ENCODE results near the gene PPP3CA.

PPP3CA gene

GRCh38 chr4:101347267-101347556 is at the start of gene PPP3CA:
Gene PPP3CA, minus strand, starts transcription at chr4:101347526.
- Histone ChIP-seq H3K27ac (ENCODE audit: low read length) (no peak within 1 kb of the TSS), H3K9me3 (ENCODE audit: control insufficient read depth, low read depth, low read length) (no peaks in the 10 kb centered on the region), H3K27me3 (ENCODE audit: control insufficient read depth, insufficient read depth, low read length) (peaks cover 22% of the 10 kb centered on the region), H3K4me3 (ENCODE audit: low read length) (peak within 1 kb of the TSS; percentile 92), H3K36me3 (ENCODE audit: control insufficient read depth, low read depth, low read length) (no peaks in the 10 kb centered on the region), H3K4me1 (ENCODE audit: control insufficient read depth, low read depth, low read length) (peaks cover 18% of the 10 kb centered on the region), H3K9ac (ENCODE audit: low read length) (peak within 1 kb of the TSS; percentile 59)

GRCh38 chr4:101393256-101393655 is 45.9 kb upstream of the PPP3CA start:
- Histone ChIP-seq H3K27me3 (ENCODE audit: control insufficient read depth, insufficient read depth, low read length) (no peaks in the 10 kb centered on the region), H3K4me3 (ENCODE audit: low read length) (no peak overlapping the region), H3K36me3 (ENCODE audit: control insufficient read depth, low read depth, low read length) (no peaks in the 10 kb centered on the region), H3K9me3 (ENCODE audit: control insufficient read depth, low read depth, low read length) (no peaks in the 10 kb centered on the region), H3K9ac (ENCODE audit: low read length) (no peak overlapping the region), H3K4me1 (ENCODE audit: control insufficient read depth, low read depth, low read length) (no peaks in the 10 kb centered on the region), H3K27ac (ENCODE audit: low read length) (no peak overlapping the region)

- H3K27ac ChIP-seq (ENCODE audit: low read length) = no peak overlapping the region
- H3K9me3 ChIP-seq (ENCODE audit: control insufficient read depth, low read depth, low read length) = no peaks in the 10 kb centered on the region
- no peaks in the 10 kb centered on the region for H3K36me3 ChIP-seq (ENCODE audit: control insufficient read depth, low read depth, low read length)
- H3K4me3 ChIP-seq (ENCODE audit: low read length) = no peak overlapping the region
- H3K27me3 ChIP-seq (ENCODE audit: control insufficient read depth, insufficient read depth, low read length) = no peaks in the 10 kb centered on the region
- H3K4me1 ChIP-seq (ENCODE audit: control insufficient read depth, low read depth, low read length) = peaks cover 8% of the 10 kb centered on the region
- no peak overlapping the region for H3K9ac ChIP-seq (ENCODE audit: low read length)
Measured at GRCh38 chr4:101370663-101371210, 23.4 kb upstream of the PPP3CA start.

GRCh38 chr4:101367201-101367600 is 19.9 kb upstream of the PPP3CA start:
- no peak overlapping the region for H3K4me3 ChIP-seq (ENCODE audit: low read length)
- H3K27ac ChIP-seq (ENCODE audit: low read length) = no peak overlapping the region

DNA sequence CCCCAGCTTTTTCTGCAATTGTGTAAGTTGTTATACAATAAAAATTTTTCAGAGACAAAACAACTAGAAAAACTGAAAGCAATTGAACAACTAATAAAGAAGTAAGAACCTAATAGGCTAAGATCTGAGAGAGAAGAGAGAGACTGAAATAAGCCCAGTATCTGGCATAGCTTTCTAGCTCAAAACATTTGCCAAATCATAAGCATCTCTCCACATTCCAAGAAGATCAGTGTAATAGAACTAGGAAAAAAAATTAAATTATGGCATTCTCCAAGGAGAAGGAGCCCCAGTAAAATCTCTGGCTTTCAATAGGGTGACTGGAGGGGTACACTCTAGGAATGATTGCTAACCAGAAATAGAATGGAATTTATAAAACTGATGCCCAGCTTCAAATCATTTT is 19.0 kb upstream of the PPP3CA start:
- Histone ChIP-seq H3K27me3 (ENCODE audit: control insufficient read depth, insufficient read depth, low read length) (no peaks in the 10 kb centered on the region), H3K4me1 (ENCODE audit: control insufficient read depth, low read depth, low read length) (peaks cover 8% of the 10 kb centered on the region), H3K36me3 (ENCODE audit: control insufficient read depth, low read depth, low read length) (no peaks in the 10 kb centered on the region), H3K27ac (ENCODE audit: low read length) (no peak overlapping the region), H3K4me3 (ENCODE audit: low read length) (no peak overlapping the region), H3K9me3 (ENCODE audit: control insufficient read depth, low read depth, low read length) (no peaks in the 10 kb centered on the region), H3K9ac (ENCODE audit: low read length) (no peak overlapping the region)

More at GRCh38 chr4:101367201-101367600, 19.9 kb upstream of the PPP3CA start:
- no peak overlapping the region for H3K9ac ChIP-seq (ENCODE audit: low read length)
- H3K9me3 ChIP-seq (ENCODE audit: control insufficient read depth, low read depth, low read length) = no peaks in the 10 kb centered on the region
- no peaks in the 10 kb centered on the region for H3K36me3 ChIP-seq (ENCODE audit: control insufficient read depth, low read depth, low read length)
- H3K4me1 ChIP-seq (ENCODE audit: control insufficient read depth, low read depth, low read length) = peaks cover 8% of the 10 kb centered on the region
- no peaks in the 10 kb centered on the region for H3K27me3 ChIP-seq (ENCODE audit: control insufficient read depth, insufficient read depth, low read length)

DNA sequence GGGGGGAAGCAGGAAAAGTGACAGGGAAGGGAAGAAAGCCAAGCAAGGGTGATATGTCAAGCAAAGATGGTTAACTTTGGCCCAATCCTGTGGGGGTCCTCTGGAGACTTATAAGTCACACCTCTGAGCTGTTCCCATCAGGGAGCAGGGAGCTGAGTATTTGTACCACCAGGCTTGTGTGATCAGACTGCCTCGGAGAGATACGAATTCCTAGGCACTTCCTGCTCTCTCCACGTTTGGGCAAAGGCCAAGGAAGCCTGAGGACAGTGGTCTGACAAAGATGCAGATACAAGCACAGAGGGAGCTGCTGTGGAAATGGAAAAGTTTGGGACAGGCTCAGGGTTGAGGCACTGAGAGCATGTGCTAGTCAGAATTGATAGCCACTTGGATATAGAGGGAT is 10.4 kb upstream of the PPP3CA start:
- Histone ChIP-seq H3K36me3 (ENCODE audit: control insufficient read depth, low read depth, low read length) (no peaks in the 10 kb centered on the region), H3K4me1 (ENCODE audit: control insufficient read depth, low read depth, low read length) (no peaks in the 10 kb centered on the region), H3K4me3 (ENCODE audit: low read length) (no peak overlapping the region), H3K9me3 (ENCODE audit: control insufficient read depth, low read depth, low read length) (no peaks in the 10 kb centered on the region), H3K9ac (ENCODE audit: low read length) (no peak overlapping the region), H3K27me3 (ENCODE audit: control insufficient read depth, insufficient read depth, low read length) (no peaks in the 10 kb centered on the region), H3K27ac (ENCODE audit: low read length) (no peak overlapping the region)

DNA sequence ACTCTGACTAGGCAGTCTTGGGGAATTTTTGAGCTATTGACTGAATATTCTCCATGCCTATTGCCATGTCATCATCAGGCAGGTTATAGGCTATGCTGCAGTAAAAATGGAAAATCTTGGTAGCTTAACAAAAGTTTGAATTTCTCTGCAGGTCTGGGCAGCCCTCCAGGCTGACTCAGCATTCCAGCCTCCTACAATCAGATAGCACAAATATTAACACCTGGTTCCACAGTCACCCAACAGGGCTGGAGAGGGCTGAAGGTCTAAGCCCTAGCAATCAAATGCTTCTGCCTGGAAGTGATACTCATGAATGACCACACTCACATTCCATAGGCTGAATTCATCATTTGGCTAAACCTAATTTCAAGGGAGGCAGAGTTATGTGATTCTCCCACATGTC is 9.6 kb upstream of the PPP3CA start:
- Histone ChIP-seq H3K27ac (ENCODE audit: low read length) (no peak overlapping the region), H3K36me3 (ENCODE audit: control insufficient read depth, low read depth, low read length) (no peaks in the 10 kb centered on the region), H3K27me3 (ENCODE audit: control insufficient read depth, insufficient read depth, low read length) (no peaks in the 10 kb centered on the region), H3K9ac (ENCODE audit: low read length) (no peak overlapping the region), H3K4me1 (ENCODE audit: control insufficient read depth, low read depth, low read length) (no peaks in the 10 kb centered on the region), H3K4me3 (ENCODE audit: low read length) (no peak overlapping the region), H3K9me3 (ENCODE audit: control insufficient read depth, low read depth, low read length) (no peaks in the 10 kb centered on the region)

GRCh38 chr4:101355767-101356702 is 8.7 kb upstream of the PPP3CA start:
- no peak overlapping the region for H3K4me3 ChIP-seq (ENCODE audit: low read length)
- no peaks in the 10 kb centered on the region for H3K9me3 ChIP-seq (ENCODE audit: control insufficient read depth, low read depth, low read length)
- H3K27me3 ChIP-seq (ENCODE audit: control insufficient read depth, insufficient read depth, low read length) = no peaks in the 10 kb centered on the region
- no peak overlapping the region for H3K9ac ChIP-seq (ENCODE audit: low read length)
- no peaks in the 10 kb centered on the region for H3K36me3 ChIP-seq (ENCODE audit: control insufficient read depth, low read depth, low read length)
- H3K27ac ChIP-seq (ENCODE audit: low read length) = no peak overlapping the region
- no peaks in the 10 kb centered on the region for H3K4me1 ChIP-seq (ENCODE audit: control insufficient read depth, low read depth, low read length)

- no peaks in the 10 kb centered on the region for H3K9me3 ChIP-seq (ENCODE audit: control insufficient read depth, low read depth, low read length)
- H3K4me1 ChIP-seq (ENCODE audit: control insufficient read depth, low read depth, low read length) = no peaks in the 10 kb centered on the region
- no peak overlapping the region for H3K4me3 ChIP-seq (ENCODE audit: low read length)
- H3K36me3 ChIP-seq (ENCODE audit: control insufficient read depth, low read depth, low read length) = no peaks in the 10 kb centered on the region
- no peak overlapping the region for H3K27ac ChIP-seq (ENCODE audit: low read length)
- peaks cover 6% of the 10 kb centered on the region for H3K27me3 ChIP-seq (ENCODE audit: control insufficient read depth, insufficient read depth, low read length)
- H3K9ac ChIP-seq (ENCODE audit: low read length) = no peak overlapping the region
Measured at GRCh38 chr4:101355246-101355645, 7.9 kb upstream of the PPP3CA start.

DNA sequence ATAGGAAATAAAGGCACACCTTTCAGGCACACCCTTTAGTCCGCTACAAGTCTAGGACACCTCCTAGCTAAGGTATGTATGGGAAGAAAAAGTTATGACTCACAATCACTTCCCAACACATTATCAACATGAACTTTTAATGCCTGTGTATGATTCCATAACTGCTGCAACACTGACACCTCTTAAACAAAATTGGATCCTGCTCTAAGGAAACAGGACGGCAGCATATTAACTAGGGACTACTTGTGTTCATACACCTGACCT is 2.4 kb upstream of the PPP3CA start:
- Histone ChIP-seq H3K27me3 (ENCODE audit: control insufficient read depth, insufficient read depth, low read length) (peaks cover 22% of the 10 kb centered on the region), H3K27ac (ENCODE audit: low read length) (no peak overlapping the region), H3K9ac (ENCODE audit: low read length) (no peak overlapping the region), H3K4me3 (ENCODE audit: low read length) (no peak overlapping the region), H3K9me3 (ENCODE audit: control insufficient read depth, low read depth, low read length) (no peaks in the 10 kb centered on the region), H3K36me3 (ENCODE audit: control insufficient read depth, low read depth, low read length) (no peaks in the 10 kb centered on the region), H3K4me1 (ENCODE audit: control insufficient read depth, low read depth, low read length) (peaks cover 16% of the 10 kb centered on the region)

GRCh38 chr4:101348995-101349800 is 1.9 kb upstream of the PPP3CA start:
- Histone ChIP-seq H3K27me3 (ENCODE audit: control insufficient read depth, insufficient read depth, low read length) (peaks cover 22% of the 10 kb centered on the region), H3K36me3 (ENCODE audit: control insufficient read depth, low read depth, low read length) (no peaks in the 10 kb centered on the region), H3K27ac (ENCODE audit: low read length) (no peak overlapping the region), H3K4me3 (ENCODE audit: low read length) (peak overlapping the region; percentile 92), H3K4me1 (ENCODE audit: control insufficient read depth, low read depth, low read length) (peaks cover 18% of the 10 kb centered on the region), H3K9me3 (ENCODE audit: control insufficient read depth, low read depth, low read length) (no peaks in the 10 kb centered on the region), H3K9ac (ENCODE audit: low read length) (no peak overlapping the region)

Data from iPS-18a (cell line).